ENCODE data around the gene ZNF23. TPM values are rescaled to one million over a fixed set of nuclear protein-coding genes. Genes with fewer than 3 reads are reported as not detected.

ZNF23 gene
- total and polyA plus RNA-seq, 2 experiments from 2014 or later, result 5.3 to 7.1 TPM

GRCh38 chr16:71476457-71477124 lies 14.5 kb upstream of the ZNF23 start:
- no peaks in the 10 kb centered on the region for H3K9me3 ChIP-seq (ENCODE audit: low read depth)
- no peak overlapping the region for H2AFZ ChIP-seq
- DNase-seq (ENCODE audit: low spot score), result no peak
- H3K9me2 ChIP-seq (replicated peaks; ENCODE audit: insufficient read depth), result no peaks in the 10 kb centered on the region
- H3K4me1 ChIP-seq (ENCODE audit: insufficient read depth), result no peaks in the 10 kb centered on the region
- no peak overlapping the region for H3K27ac ChIP-seq
- no peaks in the 10 kb centered on the region for H3K36me3 ChIP-seq (replicated peaks; ENCODE audit: insufficient read depth, low read depth)
- H4K20me1 ChIP-seq (ENCODE audit: insufficient read depth, poor library complexity, severe bottlenecking), result no peaks in the 10 kb centered on the region
- no peaks in the 10 kb centered on the region for H3K27me3 ChIP-seq
- H3K79me2 ChIP-seq, result no peaks in the 10 kb centered on the region
- H3K4me3 ChIP-seq, result no peak overlapping the region
- no peak overlapping the region for H3K4me2 ChIP-seq
- 96% methylated on average over 4 of the region's 4 CpGs for WGBS (ENCODE audit: low lambda C conversion rate, missing lambda C conversion rate)
- no peak for TF ChIP-seq EZH2phosphoT487 (IDR thresholded peaks at IDR 0.05; ENCODE audit: low read depth, severe bottlenecking, unreplicated experiment)
- TF ChIP-seq EZH2 (IDR thresholded peaks at IDR 0.05; ENCODE audit: borderline replicate concordance), result no peak
- TF ChIP-seq CTCF (IDR thresholded peaks at IDR 0.05; ENCODE audit: poor library complexity), result no peak

GRCh38 chr16:71474864-71475263 lies 12.8 kb upstream of the ZNF23 start:
- no peaks in the 10 kb centered on the region for H3K4me1 ChIP-seq (ENCODE audit: insufficient read depth)

GRCh38 chr16:71473891-71474290 lies 11.8 kb upstream of the ZNF23 start:
- no peaks in the 10 kb centered on the region for H3K79me2 ChIP-seq
- no peak overlapping the region for H3K4me2 ChIP-seq
- DNase-seq (ENCODE audit: low spot score), result no peak
- H3K27ac ChIP-seq, result no peak overlapping the region
- no peaks in the 10 kb centered on the region for H3K27me3 ChIP-seq
- TF ChIP-seq EZH2 (IDR thresholded peaks at IDR 0.05; ENCODE audit: borderline replicate concordance) (no peak), CTCF (IDR thresholded peaks at IDR 0.05; ENCODE audit: poor library complexity) (no peak), EZH2phosphoT487 (IDR thresholded peaks at IDR 0.05; ENCODE audit: low read depth, severe bottlenecking, unreplicated experiment) (no peak)
- H3K4me1 ChIP-seq (ENCODE audit: insufficient read depth), result no peaks in the 10 kb centered on the region
- H3K9me3 ChIP-seq (ENCODE audit: low read depth), result no peaks in the 10 kb centered on the region
- H2AFZ ChIP-seq, result no peak overlapping the region
- no peaks in the 10 kb centered on the region for H3K9me2 ChIP-seq (replicated peaks; ENCODE audit: insufficient read depth)
- WGBS (ENCODE audit: low lambda C conversion rate, missing lambda C conversion rate), result 97% methylated on average over 5 of the region's 5 CpGs
- H3K36me3 ChIP-seq (replicated peaks; ENCODE audit: insufficient read depth, low read depth), result no peaks in the 10 kb centered on the region
- H4K20me1 ChIP-seq (ENCODE audit: insufficient read depth, poor library complexity, severe bottlenecking), result no peaks in the 10 kb centered on the region
- no peak overlapping the region for H3K4me3 ChIP-seq

More at GRCh38 chr16:71474864-71475263, 12.8 kb upstream of the ZNF23 start:
- no peaks in the 10 kb centered on the region for H3K36me3 ChIP-seq (replicated peaks; ENCODE audit: insufficient read depth, low read depth)
- no peaks in the 10 kb centered on the region for H3K9me2 ChIP-seq (replicated peaks; ENCODE audit: insufficient read depth)
- no peak overlapping the region for H3K4me2 ChIP-seq
- no peaks in the 10 kb centered on the region for H3K79me2 ChIP-seq
- TF ChIP-seq CTCF (IDR thresholded peaks at IDR 0.05; ENCODE audit: poor library complexity) (no peak), EZH2 (IDR thresholded peaks at IDR 0.05; ENCODE audit: borderline replicate concordance) (no peak), EZH2phosphoT487 (IDR thresholded peaks at IDR 0.05; ENCODE audit: low read depth, severe bottlenecking, unreplicated experiment) (no peak)
- WGBS (ENCODE audit: low lambda C conversion rate, missing lambda C conversion rate), result 90% methylated on average over 3 of the region's 3 CpGs
- no peaks in the 10 kb centered on the region for H3K27me3 ChIP-seq
- no peak for DNase-seq (ENCODE audit: low spot score)
- H4K20me1 ChIP-seq (ENCODE audit: insufficient read depth, poor library complexity, severe bottlenecking), result no peaks in the 10 kb centered on the region
- H3K4me3 ChIP-seq, result no peak overlapping the region
- H3K9me3 ChIP-seq (ENCODE audit: low read depth), result no peaks in the 10 kb centered on the region
- no peak overlapping the region for H2AFZ ChIP-seq
- no peak overlapping the region for H3K27ac ChIP-seq
